Kidney (tissue), 14 donors: ENCODE results near the gene KIF12. TPM values are rescaled to one million over a fixed set of nuclear protein-coding genes. Genes with fewer than 3 reads are reported as not detected.
A peak's percentile ranks its signal among the peaks of the same experiment; 100 is the strongest.

ENCODE experiments used
- DNase-seq, 5 donors: peaks; one replicate each; pipeline ENCODE4 v3.0.0-alpha.2; 2013 to 2020
- FAIRE-seq: peaks from 2 replicates; lab custom pipeline; 2012; peaks lifted over from hg19 to GRCh38; lab: Jason Lieb, UNC
- H3K27ac ChIP-seq, 2 donors: one replicate each; pipeline ENCODE4 v1.7.0; 2013; ENCODE audit warnings: low read depth in 2 of 2, low read length in 2 of 2, inconsistent platforms in 1 of 2
- H3K27me3 ChIP-seq: one replicate; pipeline ENCODE4 v1.7.1; 2013; ENCODE audit warnings: low read length, inconsistent platforms; ENCODE audit not compliant: control insufficient read depth, insufficient read depth
- H3K36me3 ChIP-seq, 3 donors: one replicate each; pipeline versions ENCODE4 v1.7.0 to v1.7.1; 2013; ENCODE audit warnings: low read length in 3 of 3, control low read depth in 1 of 3, inconsistent platforms in 1 of 3; ENCODE audit not compliant: insufficient read depth in 3 of 3, control insufficient read depth in 2 of 3
- H3K4me1 ChIP-seq, 3 donors: one replicate each; pipeline versions ENCODE4 v1.7.0 to v1.7.1; 2013; ENCODE audit warnings: low read length in 3 of 3, inconsistent platforms in 1 of 3, low read depth in 1 of 3; ENCODE audit not compliant: control insufficient read depth in 2 of 3, insufficient read depth in 2 of 3
- H3K4me3 ChIP-seq, 3 donors: one replicate each; pipeline versions ENCODE4 v1.7.0 to v1.8.1; 2013; ENCODE audit warnings: low read length in 3 of 3, control low read depth in 1 of 3, inconsistent platforms in 1 of 3
- H3K9ac ChIP-seq, 3 donors: one replicate each; pipeline versions ENCODE4 v1.7.0 to v1.7.1; 2013; ENCODE audit warnings: low read length in 3 of 3, control low read depth in 1 of 3, inconsistent platforms in 1 of 3
- H3K9me3 ChIP-seq, 3 donors: one replicate each; pipeline versions ENCODE4 v1.7.0 to v1.7.1; 2013; ENCODE audit warnings: low read length in 3 of 3, control low read depth in 1 of 3, inconsistent platforms in 1 of 3; ENCODE audit not compliant: control insufficient read depth in 2 of 3, insufficient read depth in 1 of 3
- CTCF ChIP-seq: IDR thresholded peaks from 3 replicates; pipeline ENCODE4 v1.5.1; 2012; ENCODE audit warnings: mild to moderate bottlenecking, moderate library complexity, borderline replicate concordance; ENCODE audit not compliant: insufficient read depth; ENCODE audit errors: extremely low read depth
- intact Hi-C: fragments of 100-400 bp; cut with DNase I; formaldehyde crosslinking; loops from one replicate; pipeline ENCODE4 v1.11.1; 2022
- polyA plus RNA-seq: library from polyadenylated mRNA; stranded (reverse); fragments of 350-450 nt; fragmentation: Illumina TruSeq; extraction: RNeasy Lipid Tissue Mini Kit (QIAGEN cat#74804); gene quantifications from one replicate; pipeline ENCODE4 v1.2.3, GENCODE V29; 2014; ENCODE audit warnings: low read depth, low replicate concordance; ENCODE audit not compliant: insufficient read depth
- total RNA-seq: library from RNA; stranded (reverse); fragmentation: NEBNext Ultra II Directional; extraction: Animal tissue kit (Norgen Biotek cat#: 25700); gene quantifications from one replicate; pipeline ENCODE4 v1.2.1, GENCODE V29; 2021
- donor health status: control.
- donor health status: control.
- donor health status: control.
- donor health status: control.
- donor health status: control.
- donor health status: DM: yes; HTN: yes; CAD: no.
- donor health status: Normal renal cell carcinoma (clear cell type).

The KIF12 gene
- total and polyA plus RNA-seq, 2 donors from 2014 or later = 155 to 202 TPM

- no peak for TF ChIP-seq CTCF
- Histone ChIP-seq H3K4me1 (peaks cover 0 to 17% (median 17%) of the 10 kb centered on the region in 3 donors), H3K27ac (no peak overlapping the region), H3K9ac (no peak overlapping the region), H3K9me3 (no peaks in the 10 kb centered on the region), H3K27me3 (no peaks in the 10 kb centered on the region), H3K4me3 (no peak overlapping the region), H3K36me3 (no peaks in the 10 kb centered on the region)
- intact Hi-C loops = loop anchor here (10.0 kb wide), 1 partner anchor 209 kb away; no protein-coding TSS in a partner anchor
- DNase-seq = peak in 1 of 5 donors; percentile 41
- no peak for FAIRE-seq
These were observed 13.1 kb downstream of the KIF12 start for GRCh38 chr9:114086009-114086408.

- no peaks in the 10 kb centered on the region for H3K27me3 ChIP-seq
- no peaks in the 10 kb centered on the region for H3K9me3 ChIP-seq
- no peak overlapping the region for H3K4me3 ChIP-seq
- FAIRE-seq = no peak
- H3K4me1 ChIP-seq = peaks cover 0 to 18% (median 17%) of the 10 kb centered on the region in 3 donors
- no peak overlapping the region for H3K9ac ChIP-seq
- intact Hi-C loops = loop anchor here (10.0 kb wide), 1 partner anchor 209 kb away; no protein-coding TSS in a partner anchor
- H3K36me3 ChIP-seq = no peaks in the 10 kb centered on the region
- TF ChIP-seq CTCF = no peak
- DNase-seq = peak in 1 of 5 donors; percentile 51
- H3K27ac ChIP-seq = no peak overlapping the region
These were observed 13.7 kb downstream of the KIF12 start for GRCh38 chr9:114085387-114085789.

GRCh38 chr9:114084282-114085073 is 14.6 kb downstream of the KIF12 start:
- Histone ChIP-seq H3K27me3 (no peaks in the 10 kb centered on the region), H3K36me3 (no peaks in the 10 kb centered on the region), H3K4me1 (peaks cover 0 to 24% (median 19%) of the 10 kb centered on the region in 3 donors), H3K4me3 (no peak overlapping the region), H3K9ac (no peak overlapping the region), H3K27ac (no peak overlapping the region), H3K9me3 (no peaks in the 10 kb centered on the region)
- FAIRE-seq = no peak
- DNase-seq = peak in 2 of 5 donors; percentile 8 to 22
- intact Hi-C loops = loop anchor here (10.0 kb wide), 1 partner anchor 210 kb away; no protein-coding TSS in a partner anchor
- TF ChIP-seq CTCF = no peak
